Measurements from ENCODE around the gene C15orf61.

The C15orf61 gene

GRCh38 chr15:67556976-67557570 lies 36.1 kb downstream of the C15orf61 start:
- Mint-ChIP-seq H3K36me3 (ENCODE audit: low read depth) (peaks cover 67% of the 10 kb centered on the region), H3K4me1 (peaks cover 20% of the 10 kb centered on the region), H3K4me3 (no peak overlapping the region), H3K27me3 (ENCODE audit: low read depth, poor library complexity) (no peaks in the 10 kb centered on the region), H3K9me3 (peaks cover 33% of the 10 kb centered on the region), H3K27ac (no peak overlapping the region)
- TF ChIP-seq CTCF (IDR thresholded peaks at IDR 0.05), result no peak
- DNase-seq, result no peak

- Mint-ChIP-seq H3K27me3 (ENCODE audit: low read depth, poor library complexity) (no peaks in the 10 kb centered on the region), H3K4me3 (no peak overlapping the region), H3K36me3 (ENCODE audit: low read depth) (peaks cover 66% of the 10 kb centered on the region), H3K9me3 (peaks cover 33% of the 10 kb centered on the region), H3K27ac (no peak overlapping the region), H3K4me1 (peaks cover 24% of the 10 kb centered on the region)
- no peak for TF ChIP-seq CTCF (IDR thresholded peaks at IDR 0.05)
- no peak for DNase-seq
These were observed 37.6 kb downstream of the C15orf61 start for GRCh38 chr15:67558502-67558901.

GRCh38 chr15:67559158-67559557 lies 38.2 kb downstream of the C15orf61 start:
- no peak overlapping the region for H3K27ac Mint-ChIP-seq
- H3K4me1 Mint-ChIP-seq, result peaks cover 24% of the 10 kb centered on the region
- peaks cover 66% of the 10 kb centered on the region for H3K36me3 Mint-ChIP-seq (ENCODE audit: low read depth)
- H3K4me3 Mint-ChIP-seq, result no peak overlapping the region
- peaks cover 33% of the 10 kb centered on the region for H3K9me3 Mint-ChIP-seq
- no peak for DNase-seq
- no peaks in the 10 kb centered on the region for H3K27me3 Mint-ChIP-seq (ENCODE audit: low read depth, poor library complexity)
- TF ChIP-seq CTCF (IDR thresholded peaks at IDR 0.05), result no peak

GRCh38 chr15:67559576-67559975 lies 38.6 kb downstream of the C15orf61 start:
- no peak for TF ChIP-seq CTCF (IDR thresholded peaks at IDR 0.05)
- DNase-seq, result no peak
- H3K27ac Mint-ChIP-seq, result no peak overlapping the region
- no peaks in the 10 kb centered on the region for H3K27me3 Mint-ChIP-seq (ENCODE audit: low read depth, poor library complexity)
- H3K4me1 Mint-ChIP-seq, result peaks cover 24% of the 10 kb centered on the region
- no peak overlapping the region for H3K4me3 Mint-ChIP-seq
- peaks cover 66% of the 10 kb centered on the region for H3K36me3 Mint-ChIP-seq (ENCODE audit: low read depth)
- peaks cover 33% of the 10 kb centered on the region for H3K9me3 Mint-ChIP-seq

GRCh38 chr15:67560320-67560719 lies 39.4 kb downstream of the C15orf61 start:
- no peak for DNase-seq
- no peak for TF ChIP-seq CTCF (IDR thresholded peaks at IDR 0.05)
- peaks cover 63% of the 10 kb centered on the region for H3K36me3 Mint-ChIP-seq (ENCODE audit: low read depth)
- H3K4me3 Mint-ChIP-seq, result no peak overlapping the region
- peaks cover 33% of the 10 kb centered on the region for H3K9me3 Mint-ChIP-seq
- H3K4me1 Mint-ChIP-seq, result peaks cover 24% of the 10 kb centered on the region
- H3K27ac Mint-ChIP-seq, result no peak overlapping the region
- no peaks in the 10 kb centered on the region for H3K27me3 Mint-ChIP-seq (ENCODE audit: low read depth, poor library complexity)

- Mint-ChIP-seq H3K27me3 (ENCODE audit: low read depth, poor library complexity) (no peaks in the 10 kb centered on the region), H3K4me1 (peaks cover 29% of the 10 kb centered on the region), H3K4me3 (no peak overlapping the region), H3K36me3 (ENCODE audit: low read depth) (peaks cover 59% of the 10 kb centered on the region), H3K9me3 (peaks cover 26% of the 10 kb centered on the region), H3K27ac (no peak overlapping the region)
- no peak for DNase-seq
- no peak for TF ChIP-seq CTCF (IDR thresholded peaks at IDR 0.05)
These were observed 42.2 kb downstream of the C15orf61 start for GRCh38 chr15:67563092-67563491.
